Osteoblast (primary cell): ENCODE data around the gene GNAT1. TPM values are rescaled to one million over a fixed set of nuclear protein-coding genes. Genes with fewer than 3 reads are reported as not detected.

ENCODE experiments used
- DNase-seq: peaks from one replicate; pipeline ENCODE4 v3.0.0; 2011; ENCODE audit warnings: low spot score, mixed read lengths; ENCODE audit not compliant: insufficient read length; ENCODE audit errors: missing footprints
- H2AFZ ChIP-seq: 2 replicates; pipeline ENCODE4 v1.6.0; 2011; ENCODE audit warnings: mild to moderate bottlenecking, low read length
- H3K27ac ChIP-seq: 2 replicates; pipeline ENCODE4 v1.5.1; 2011; ENCODE audit warnings: mild to moderate bottlenecking, low read depth, low read length, moderate library complexity
- H3K27me3 ChIP-seq: 2 replicates; pipeline ENCODE4 v1.6.0; 2012; ENCODE audit warnings: mild to moderate bottlenecking, control low read depth, inconsistent platforms, low read length, moderate library complexity; ENCODE audit not compliant: insufficient read depth
- H3K36me3 ChIP-seq: 2 replicates; pipeline ENCODE4 v1.5.1; 2011; ENCODE audit warnings: mild to moderate bottlenecking, low read length, control low read depth, moderate library complexity; ENCODE audit not compliant: insufficient read depth
- H3K4me1 ChIP-seq: 2 replicates; pipeline ENCODE4 v1.5.1; 2011; ENCODE audit warnings: mild to moderate bottlenecking, low read length, control low read depth, moderate library complexity; ENCODE audit not compliant: insufficient read depth
- H3K4me2 ChIP-seq: 2 replicates; pipeline ENCODE4 v1.6.0; 2011; ENCODE audit warnings: mild to moderate bottlenecking, low read length; ENCODE audit not compliant: insufficient read depth
- H3K4me3 ChIP-seq: fragments of 200-600 bp; sonication (generic); 3 replicates; pipeline ENCODE4 v1.5.1; 2012; ENCODE audit warnings: mild to moderate bottlenecking, low read length, inconsistent platforms; ENCODE audit not compliant: insufficient read depth
- H3K79me2 ChIP-seq: 2 replicates; pipeline ENCODE4 v1.6.0; 2012; ENCODE audit warnings: mild to moderate bottlenecking, low read length, control low read depth, inconsistent platforms; ENCODE audit not compliant: insufficient read depth
- H3K9me3 ChIP-seq: 2 replicates; pipeline ENCODE4 v1.5.1; 2011; ENCODE audit warnings: low read depth, low read length, control low read depth
- H4K20me1 ChIP-seq: 2 replicates; pipeline ENCODE4 v1.6.0; 2012; ENCODE audit warnings: mild to moderate bottlenecking, low read length, control low read depth; ENCODE audit not compliant: insufficient read depth
- total RNA-seq: library from RNA; depleted of rRNA; stranded (reverse); fragments of >200 nt; gene quantifications from 2 replicates; pipeline ENCODE4 v1.2.3, GENCODE V29; 2012
- TF ChIP-seq, protein P1 (sequence below): IDR thresholded peaks from 2 replicates; pipeline ENCODE4 v1.5.1; 2011; ENCODE audit warnings: mild to moderate bottlenecking, low read depth, low read length, moderate library complexity; ENCODE audit errors: extremely low read depth

Gene GNAT1
- total RNA-seq, 1 donor: not detected

- Histone ChIP-seq H3K27me3 (no peaks in the 10 kb centered on the region), H2AFZ (peak overlapping the region; percentile 18), H3K36me3 (no peaks in the 10 kb centered on the region), H3K4me1 (peaks cover 59% of the 10 kb centered on the region), H3K4me2 (peak overlapping the region; percentile 61), H3K4me3 (peak overlapping the region; percentile 34), H3K79me2 (peaks cover 32% of the 10 kb centered on the region), H3K9me3 (no peaks in the 10 kb centered on the region), H4K20me1 (no peaks in the 10 kb centered on the region), H3K27ac (peak overlapping the region; percentile 64)
- TF ChIP-seq, protein P1, sequence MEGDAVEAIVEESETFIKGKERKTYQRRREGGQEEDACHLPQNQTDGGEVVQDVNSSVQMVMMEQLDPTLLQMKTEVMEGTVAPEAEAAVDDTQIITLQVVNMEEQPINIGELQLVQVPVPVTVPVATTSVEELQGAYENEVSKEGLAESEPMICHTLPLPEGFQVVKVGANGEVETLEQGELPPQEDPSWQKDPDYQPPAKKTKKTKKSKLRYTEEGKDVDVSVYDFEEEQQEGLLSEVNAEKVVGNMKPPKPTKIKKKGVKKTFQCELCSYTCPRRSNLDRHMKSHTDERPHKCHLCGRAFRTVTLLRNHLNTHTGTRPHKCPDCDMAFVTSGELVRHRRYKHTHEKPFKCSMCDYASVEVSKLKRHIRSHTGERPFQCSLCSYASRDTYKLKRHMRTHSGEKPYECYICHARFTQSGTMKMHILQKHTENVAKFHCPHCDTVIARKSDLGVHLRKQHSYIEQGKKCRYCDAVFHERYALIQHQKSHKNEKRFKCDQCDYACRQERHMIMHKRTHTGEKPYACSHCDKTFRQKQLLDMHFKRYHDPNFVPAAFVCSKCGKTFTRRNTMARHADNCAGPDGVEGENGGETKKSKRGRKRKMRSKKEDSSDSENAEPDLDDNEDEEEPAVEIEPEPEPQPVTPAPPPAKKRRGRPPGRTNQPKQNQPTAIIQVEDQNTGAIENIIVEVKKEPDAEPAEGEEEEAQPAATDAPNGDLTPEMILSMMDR: no peak
- peak; percentile 90 for DNase-seq
These were observed 25.4 kb upstream of the GNAT1 start for GRCh38 chr3:50165910-50166538.

GRCh38 chr3:50166620-50167019 lies 24.8 kb upstream of the GNAT1 start:
- TF ChIP-seq, protein P1: no peak
- Histone ChIP-seq H3K79me2 (peaks cover 38% of the 10 kb centered on the region), H4K20me1 (no peaks in the 10 kb centered on the region), H3K27ac (peak overlapping the region; percentile 64), H3K36me3 (no peaks in the 10 kb centered on the region), H3K4me3 (no peak overlapping the region), H2AFZ (peak overlapping the region; percentile 13), H3K27me3 (no peaks in the 10 kb centered on the region), H3K9me3 (no peaks in the 10 kb centered on the region), H3K4me1 (peaks cover 63% of the 10 kb centered on the region), H3K4me2 (peak overlapping the region; percentile 30)
- DNase-seq: no peak

DNA sequence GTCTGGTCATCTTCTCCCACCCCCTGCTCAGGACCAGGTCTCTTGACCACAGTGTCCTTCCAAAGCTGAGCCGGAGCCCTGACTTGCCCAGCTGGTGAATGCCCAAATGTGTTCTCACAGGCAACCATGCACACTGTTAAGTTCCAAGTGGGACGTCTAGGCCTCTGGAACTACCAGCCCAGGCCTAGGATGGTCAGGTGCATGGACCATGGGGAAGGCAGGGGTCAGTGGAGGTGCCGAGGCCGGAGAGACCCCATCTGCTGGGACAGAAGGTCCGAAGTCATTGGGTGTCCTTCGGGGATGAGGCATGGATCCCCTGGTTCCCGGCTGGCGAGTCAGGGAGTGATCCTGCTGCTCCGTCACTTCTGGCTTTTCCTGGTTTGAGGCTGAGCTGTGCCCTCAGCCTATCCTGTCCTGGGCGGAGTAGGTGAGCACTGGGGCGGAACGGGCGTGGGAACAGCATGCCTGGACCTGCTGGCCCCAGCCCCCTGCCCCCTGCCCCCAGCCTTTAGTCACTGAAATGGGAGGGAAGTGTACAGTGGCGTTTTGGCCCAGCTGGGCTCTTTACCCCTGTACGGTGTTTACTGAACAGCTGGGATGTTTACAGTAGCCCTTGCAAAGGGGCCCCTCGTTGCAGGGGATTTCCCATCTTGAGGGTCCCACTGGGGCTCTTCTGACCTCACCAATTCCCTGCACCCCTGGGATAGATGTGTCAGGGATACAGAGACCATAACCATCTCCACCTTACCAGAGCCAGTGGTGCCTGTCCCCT lies 24.2 kb upstream of the GNAT1 start:
- peak overlapping the region; percentile 30 for H3K4me2 ChIP-seq
- H3K27me3 ChIP-seq: no peaks in the 10 kb centered on the region
- H4K20me1 ChIP-seq: no peaks in the 10 kb centered on the region
- TF ChIP-seq, protein P1: no peak
- no peaks in the 10 kb centered on the region for H3K9me3 ChIP-seq
- peaks cover 63% of the 10 kb centered on the region for H3K4me1 ChIP-seq
- DNase-seq: no peak
- H3K36me3 ChIP-seq: no peaks in the 10 kb centered on the region
- H3K79me2 ChIP-seq: peaks cover 45% of the 10 kb centered on the region
- peak overlapping the region; percentile 13 for H2AFZ ChIP-seq
- H3K4me3 ChIP-seq: no peak overlapping the region
- peak overlapping the region; percentile 64 for H3K27ac ChIP-seq

- H2AFZ ChIP-seq: no peak overlapping the region
- H4K20me1 ChIP-seq: no peaks in the 10 kb centered on the region
- no peaks in the 10 kb centered on the region for H3K9me3 ChIP-seq
- H3K4me2 ChIP-seq: no peak overlapping the region
- H3K27ac ChIP-seq: peak overlapping the region; percentile 43
- no peak overlapping the region for H3K4me3 ChIP-seq
- no peaks in the 10 kb centered on the region for H3K27me3 ChIP-seq
- DNase-seq: no peak
- H3K4me1 ChIP-seq: peaks cover 59% of the 10 kb centered on the region
- TF ChIP-seq, protein P1: no peak
- H3K36me3 ChIP-seq: no peaks in the 10 kb centered on the region
- peaks cover 45% of the 10 kb centered on the region for H3K79me2 ChIP-seq
These were observed 23.6 kb upstream of the GNAT1 start for GRCh38 chr3:50167841-50168209.
